Epithelial cell of proximal tubule (primary cell): ENCODE data around the gene SPDYE9. TPM values are rescaled to one million over a fixed set of nuclear protein-coding genes. Genes with fewer than 3 reads are reported as not detected.
"Not testable (repeated sequence)": the region's sequence is repeated elsewhere in the genome, so short reads cannot be mapped to it uniquely, and the experiment has no call there.

ENCODE experiments used
- DNase-seq: peaks from one replicate; pipeline ENCODE4 v3.0.0-alpha.2; 2011; ENCODE audit warnings: low read depth
- H3K4me3 ChIP-seq: 2 replicates; pipeline ENCODE4 v1.5.1; 2011; ENCODE audit warnings: low read depth, mild to moderate bottlenecking, low read length
- total RNA-seq: library from RNA; depleted of rRNA; stranded (reverse); fragments of >200 nt; gene quantifications from 2 replicates; pipeline ENCODE4 v1.2.3, GENCODE V29; 2015

Gene SPDYE9
- not detected in 2 replicates for total RNA-seq

DNA sequence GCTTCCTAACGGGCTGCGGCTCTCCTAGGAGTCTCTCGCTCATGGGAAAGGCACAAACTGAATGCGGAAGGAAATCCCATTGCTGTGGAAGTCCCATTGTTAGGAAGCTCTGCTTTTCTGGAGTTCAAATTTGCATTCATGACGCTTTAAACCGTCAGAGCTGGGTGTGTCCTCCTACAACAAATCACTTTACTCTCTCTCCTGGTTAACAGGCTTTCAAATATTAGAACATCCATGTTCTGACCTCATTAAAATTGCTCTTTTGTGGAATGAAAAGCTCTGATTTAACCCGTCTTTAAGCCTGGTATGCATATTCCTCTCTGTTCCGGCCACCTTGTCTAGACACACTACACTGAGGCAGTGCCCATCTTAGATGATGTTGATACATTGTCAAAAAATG, at the start of gene SPDYE9:
Gene SPDYE9, minus strand, starts transcription at position 101 of the 400 bp plus-strand sequence. CDS start 1,800 bp downstream, outside the sequence.
- not testable (repeated sequence) for H3K4me3 ChIP-seq, DNase-seq

- DNase-seq, H3K4me3 ChIP-seq: not testable (repeated sequence)
Measured at GRCh38 chr7:73134866-73135265, 49.0 kb upstream of the SPDYE9 start.

GRCh38 chr7:73132651-73133217, 46.9 kb upstream of the SPDYE9 start:
- DNase-seq, H3K4me3 ChIP-seq: not testable (repeated sequence)

DNA sequence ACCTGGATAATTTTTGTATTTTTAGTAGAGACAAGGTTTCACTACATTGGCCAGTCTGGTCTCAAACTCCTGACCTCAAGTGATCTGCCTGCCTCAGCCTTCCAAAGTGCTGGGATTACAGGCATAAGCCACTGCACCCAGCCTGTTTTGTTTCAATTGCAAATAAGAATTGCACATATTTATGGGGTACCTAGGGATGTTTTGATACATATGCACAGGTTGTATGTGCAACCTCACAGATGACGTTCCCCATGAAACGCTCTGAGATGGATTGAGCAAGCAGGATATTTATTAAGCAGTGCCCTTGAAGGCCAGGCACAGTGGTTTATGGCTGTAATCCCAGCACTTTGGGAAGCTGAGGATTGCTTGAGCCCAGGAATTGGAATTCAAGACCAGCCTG, 44.8 kb upstream of the SPDYE9 start:
- H3K4me3 ChIP-seq, DNase-seq: not testable (repeated sequence)

- not testable (repeated sequence) for DNase-seq, H3K4me3 ChIP-seq
Measured at GRCh38 chr7:73124126-73124525, 38.3 kb upstream of the SPDYE9 start.

GRCh38 chr7:73122778-73123447, 37.1 kb upstream of the SPDYE9 start:
- H3K4me3 ChIP-seq, DNase-seq: not testable (repeated sequence)

GRCh38 chr7:73118155-73118554, 32.3 kb upstream of the SPDYE9 start:
- H3K4me3 ChIP-seq, DNase-seq: not testable (repeated sequence)

- H3K4me3 ChIP-seq, DNase-seq: not testable (repeated sequence)
Measured at GRCh38 chr7:73057811-73058210, 28.0 kb downstream of the SPDYE9 start, which contains the start of gene SPDYE11. SPDYE11 (minus strand) TSS chr7:73057911; CDS start chr7:73056111, 1,800 bp downstream.

DNA sequence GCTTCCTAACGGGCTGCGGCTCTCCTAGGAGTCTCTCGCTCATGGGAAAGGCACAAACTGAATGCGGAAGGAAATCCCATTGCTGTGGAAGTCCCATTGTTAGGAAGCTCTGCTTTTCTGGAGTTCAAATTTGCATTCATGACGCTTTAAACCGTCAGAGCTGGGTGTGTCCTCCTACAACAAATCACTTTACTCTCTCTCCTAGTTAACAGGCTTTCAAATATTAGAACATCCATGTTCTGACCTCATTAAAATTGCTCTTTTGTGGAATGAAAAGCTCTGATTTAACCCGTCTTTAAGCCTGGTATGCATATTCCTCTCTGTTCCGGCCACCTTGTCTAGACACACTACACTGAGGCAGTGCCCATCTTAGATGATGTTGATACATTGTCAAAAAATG, 56.2 kb downstream of the SPDYE9 start, which contains the start of gene SPDYE8:
Gene SPDYE8, minus strand, starts transcription at position 101 of the 400 bp plus-strand sequence. CDS start 1,800 bp downstream, outside the sequence.
- not testable (repeated sequence) for H3K4me3 ChIP-seq, DNase-seq

Other genes starting within 250 kb of the SPDYE9 start
- 6.6 and 9.8 TPM in 2 replicates for gene POM121, start 160.9 kb downstream of the SPDYE9 start, total RNA-seq
- gene TRIM74, start 116.6 kb downstream of the SPDYE9 start, total RNA-seq = not detected in 2 replicates
- not detected in 2 replicates for gene SPDYE8, start 56.3 kb downstream of the SPDYE9 start, total RNA-seq
- gene SPDYE11, start 28.1 kb downstream of the SPDYE9 start, total RNA-seq = not detected in 2 replicates
- 39.8 and 80.3 TPM in 2 replicates for gene NSUN5, start 222.8 kb upstream of the SPDYE9 start, total RNA-seq
- not detected in 2 replicates for gene TRIM50, start 242.0 kb upstream of the SPDYE9 start, total RNA-seq
- gene FKBP6, start 242.1 kb upstream of the SPDYE9 start, total RNA-seq = not detected in 2 replicates